ENCODE data around the gene ZNF304. TPM values are rescaled to one million over a fixed set of nuclear protein-coding genes. Genes with fewer than 3 reads are reported as not detected.
A peak's percentile ranks its signal among the peaks of the same experiment; 100 is the strongest.

ZNF304 gene
- total RNA-seq, 8 experiments from 2014 or later, result 5.7 to 12.0 (median 10.7) TPM

- H3K4me1 ChIP-seq (replicated peaks in 1 of 2), result peaks cover 15 to 17% of the 10 kb centered on the region in 2 donors
- in situ Hi-C loops (cut with MboI; ENCODE audit: low pct_unique_long_range_greater_than_20kb in 2 of 9, low sequenced_read_pairs in 9 of 9, unreplicated experiment in 9 of 9), result no loop called here
- H3K27ac ChIP-seq, result no peak overlapping the region
- H3K4me3 ChIP-seq, result no peak overlapping the region
- no peak for ATAC-seq (replicated peaks in 6 of 8)
Measured at GRCh38 chr19:57324992-57325391, 26.1 kb upstream of the ZNF304 start.

- in situ Hi-C loops (cut with MboI; ENCODE audit: low pct_unique_long_range_greater_than_20kb in 2 of 9, low sequenced_read_pairs in 9 of 9, unreplicated experiment in 9 of 9), result no loop called here
- WGBS, 10 experiments, result 88 to 100% (median 100%) methylated on average over 1 to 5 of the region's 8 CpGs; no CpG with 5 or more reads in 1 of the 10 experiments
Measured at GRCh38 chr19:57327993-57328392, 23.1 kb upstream of the ZNF304 start.

GRCh38 chr19:57334191-57334590 is 16.9 kb upstream of the ZNF304 start:
- in situ Hi-C loops (cut with MboI; ENCODE audit: low pct_unique_long_range_greater_than_20kb in 2 of 9, low sequenced_read_pairs in 9 of 9, unreplicated experiment in 9 of 9), result no loop called here
- 40 to 100% (median 86%) methylated on average over 1 to 4 of the region's 4 CpGs; no CpG with 5 or more reads in 2 of the 10 experiments for WGBS, 10 experiments

More at GRCh38 chr19:57327993-57328392, 23.1 kb upstream of the ZNF304 start:
- H3K4me3 ChIP-seq, result no peak overlapping the region
- H3K27ac ChIP-seq, result no peak overlapping the region
- H3K4me1 ChIP-seq (replicated peaks in 1 of 2), result no peaks in the 10 kb centered on the region
- no peak for ATAC-seq (replicated peaks in 6 of 8)

GRCh38 chr19:57338877-57339276 is 12.2 kb upstream of the ZNF304 start:
- 33 to 100% (median 63%) methylated on average over 1 to 2 of the region's 3 CpGs; no CpG with 5 or more reads in 2 of the 10 experiments for WGBS, 10 experiments
- H3K27ac ChIP-seq, result no peak overlapping the region
- H3K4me1 ChIP-seq (replicated peaks in 1 of 2), result no peaks in the 10 kb centered on the region
- in situ Hi-C loops (cut with MboI; ENCODE audit: low pct_unique_long_range_greater_than_20kb in 2 of 9, low sequenced_read_pairs in 9 of 9, unreplicated experiment in 9 of 9), result no loop called here
- no peak overlapping the region for H3K4me3 ChIP-seq
- peak in 1 of 8 experiments; percentile 44 for ATAC-seq (replicated peaks in 6 of 8)

More at GRCh38 chr19:57334191-57334590, 16.9 kb upstream of the ZNF304 start:
- no peak for ATAC-seq (replicated peaks in 6 of 8)
- no peak overlapping the region for H3K27ac ChIP-seq
- no peak overlapping the region for H3K4me3 ChIP-seq
- H3K4me1 ChIP-seq (replicated peaks in 1 of 2), result no peaks in the 10 kb centered on the region

- 31 to 94% (median 48%) methylated on average over 2 to 6 of the region's 6 CpGs for WGBS, 10 experiments
Measured at GRCh38 chr19:57342582-57342981, 8.5 kb upstream of the ZNF304 start.

GRCh38 chr19:57348136-57348535 is 2.9 kb upstream of the ZNF304 start:
- Histone ChIP-seq H3K27ac (no peak overlapping the region), H3K4me3 (no peak overlapping the region), H3K4me1 (replicated peaks in 1 of 2) (peaks cover 7 to 14% of the 10 kb centered on the region in 2 donors)
- peak in 3 of 8 experiments; percentile 2 to 37 (median 21) for ATAC-seq (replicated peaks in 6 of 8)
- 0 to 100% (median 61%) methylated on average over 1 to 3 of the region's 3 CpGs; no CpG with 5 or more reads in 2 of the 10 experiments for WGBS, 10 experiments
- in situ Hi-C loops (cut with MboI; ENCODE audit: low pct_unique_long_range_greater_than_20kb in 2 of 9, low sequenced_read_pairs in 9 of 9, unreplicated experiment in 9 of 9), result no loop called here

More at GRCh38 chr19:57342582-57342981, 8.5 kb upstream of the ZNF304 start:
- no peaks in the 10 kb centered on the region for H3K4me1 ChIP-seq (replicated peaks in 1 of 2)
- no peak overlapping the region for H3K4me3 ChIP-seq
- in situ Hi-C loops (cut with MboI; ENCODE audit: low pct_unique_long_range_greater_than_20kb in 2 of 9, low sequenced_read_pairs in 9 of 9, unreplicated experiment in 9 of 9), result no loop called here
- no peak overlapping the region for H3K27ac ChIP-seq
- no peak for ATAC-seq (replicated peaks in 6 of 8)

GRCh38 chr19:57351867-57352266 is 796 bp downstream of the ZNF304 start:
- ATAC-seq (replicated peaks in 6 of 8), result peak in 3 of 8 experiments; percentile 1 to 16 (median 13)
- 0 to 60% (median 13%) methylated on average over 1 to 6 of the region's 7 CpGs; no CpG with 5 or more reads in 2 of the 10 experiments for WGBS, 10 experiments
- Histone ChIP-seq H3K4me3 (peak overlapping the region; percentile 84 to 93 (median 89)), H3K27ac (peak overlapping the region in 1 of 2 donors; percentile 53), H3K4me1 (replicated peaks in 1 of 2) (peaks cover 7 to 14% of the 10 kb centered on the region in 2 donors)
- in situ Hi-C loops (cut with MboI; ENCODE audit: low pct_unique_long_range_greater_than_20kb in 2 of 9, low sequenced_read_pairs in 9 of 9, unreplicated experiment in 9 of 9), result no loop called here

- peaks cover 7 to 12% of the 10 kb centered on the region in 2 donors for H3K4me1 ChIP-seq (replicated peaks in 1 of 2)
- ATAC-seq (replicated peaks in 6 of 8), result no peak
- no peak overlapping the region for H3K4me3 ChIP-seq
- WGBS, 10 experiments, result 72 to 100% (median 90%) methylated on average over 1 to 3 of the region's 4 CpGs; no CpG with 5 or more reads in 5 of the 10 experiments
- in situ Hi-C loops (cut with MboI; ENCODE audit: low pct_unique_long_range_greater_than_20kb in 2 of 9, low sequenced_read_pairs in 9 of 9, unreplicated experiment in 9 of 9), result no loop called here
- no peak overlapping the region for H3K27ac ChIP-seq
Measured at GRCh38 chr19:57355916-57356315, 4.8 kb downstream of the ZNF304 start.

GRCh38 chr19:57357406-57357805 is 6.3 kb downstream of the ZNF304 start:
- WGBS, 10 experiments, result 85 to 100% (median 100%) methylated on average over 1 to 5 of the region's 5 CpGs; no CpG with 5 or more reads in 1 of the 10 experiments
- in situ Hi-C loops (cut with MboI; ENCODE audit: low pct_unique_long_range_greater_than_20kb in 2 of 9, low sequenced_read_pairs in 9 of 9, unreplicated experiment in 9 of 9), result no loop called here
- Histone ChIP-seq H3K4me1 (replicated peaks in 1 of 2) (peaks cover 4 to 6% of the 10 kb centered on the region in 2 donors), H3K27ac (no peak overlapping the region), H3K4me3 (no peak overlapping the region)
- ATAC-seq (replicated peaks in 6 of 8), result no peak

GRCh38 chr19:57359300-57359699 is 8.2 kb downstream of the ZNF304 start:
- Histone ChIP-seq H3K4me1 (replicated peaks in 1 of 2) (peaks cover 0 to 3% of the 10 kb centered on the region in 2 donors), H3K4me3 (no peak overlapping the region), H3K27ac (no peak overlapping the region)
- in situ Hi-C loops (cut with MboI; ENCODE audit: low pct_unique_long_range_greater_than_20kb in 2 of 9, low sequenced_read_pairs in 9 of 9, unreplicated experiment in 9 of 9), result no loop called here
- no peak for ATAC-seq (replicated peaks in 6 of 8)

- Histone ChIP-seq H3K27ac (peak overlapping the region; percentile 81 to 87), H3K4me1 (replicated peaks in 1 of 2) (peaks cover 5 to 6% of the 10 kb centered on the region in 2 donors), H3K4me3 (peak overlapping the region; percentile 37 to 90 (median 76))
- ATAC-seq (replicated peaks in 6 of 8), result no peak
- in situ Hi-C loops (cut with MboI; ENCODE audit: low pct_unique_long_range_greater_than_20kb in 2 of 9, low sequenced_read_pairs in 9 of 9, unreplicated experiment in 9 of 9), result no loop called here
- WGBS, 10 experiments, result 57 to 100% (median 80%) methylated on average over 1 to 2 of the region's 2 CpGs; no CpG with 5 or more reads in 3 of the 10 experiments
Measured at GRCh38 chr19:57362419-57362818, 11.3 kb downstream of the ZNF304 start.

- peaks cover 5 to 6% of the 10 kb centered on the region in 2 donors for H3K4me1 ChIP-seq (replicated peaks in 1 of 2)
- in situ Hi-C loops (cut with MboI; ENCODE audit: low pct_unique_long_range_greater_than_20kb in 2 of 9, low sequenced_read_pairs in 9 of 9, unreplicated experiment in 9 of 9), result no loop called here
- 0 to 9% (median 0%) methylated on average over 1 to 20 of the region's 47 CpGs; no CpG with 5 or more reads in 4 of the 10 experiments for WGBS, 10 experiments
- peak; percentile 92 to 97 (median 96) for ATAC-seq (replicated peaks in 6 of 8)
- H3K4me3 ChIP-seq, result peak within 1 kb of the TSS; percentile 56 to 90 (median 76)
- H3K27ac ChIP-seq, result peak within 1 kb of the TSS; percentile 81 to 93
Measured at GRCh38 chr19:57362997-57363687, 12.1 kb downstream of the ZNF304 start, which contains the start of the genes TRAPPC2B and ZNF547. TRAPPC2B (plus strand) TSS chr19:57363551; CDS start chr19:57364834, 1,283 bp downstream. ZNF547 (plus strand) TSS chr19:57363551; CDS start chr19:57368556, 5,005 bp downstream.

GRCh38 chr19:57363688-57364181 is 12.7 kb downstream of the ZNF304 start:
- Histone ChIP-seq H3K27ac (peak overlapping the region; percentile 81 to 93), H3K4me1 (replicated peaks in 1 of 2) (peaks cover 5 to 6% of the 10 kb centered on the region in 2 donors), H3K4me3 (peak overlapping the region; percentile 56 to 90 (median 76))
- in situ Hi-C loops (cut with MboI; ENCODE audit: low pct_unique_long_range_greater_than_20kb in 2 of 9, low sequenced_read_pairs in 9 of 9, unreplicated experiment in 9 of 9), result no loop called here
- 0 to 2% (median 0%) methylated on average over 1 to 6 of the region's 18 CpGs; no CpG with 5 or more reads in 2 of the 10 experiments for WGBS, 10 experiments
- peak in 2 of 8 experiments; percentile 6 to 12 for ATAC-seq (replicated peaks in 6 of 8)

All from motor neuron (in vitro differentiated cells).